HepG2 (cell line): Measurements from ENCODE around the gene ACBD3. TPM values are rescaled to one million over a fixed set of nuclear protein-coding genes. Genes with fewer than 3 reads are reported as not detected.

Experiments used
- ATAC-seq: fragments of 200-7000 bp; cut with Tn5 transposase; 3 replicates; pipeline ENCODE4 v1.9.1; 2020; ENCODE audit warnings: mild to moderate bottlenecking, moderate library complexity
- BruUV-seq: library from RNA; stranded (reverse); fragments of 400-500 nt; replicated peaks from 2 replicates; lab custom pipeline; 2021; lab: Mats Ljungman, UMichigan
- CTCF ChIA-PET: fragments of 300-600 bp; formaldehyde crosslinking; extraction: SDS; loops from one replicate; lab custom pipeline; 2021; ENCODE audit warnings: low total read pairs, inconsistent platforms, low intra/inter-chr PET ratio; lab: Yijun Ruan, JAX
- POLR2A ChIA-PET: fragments of 350-600 bp; sonication (Branson Sonifier 250); formaldehyde crosslinking; loops from one replicate; lab custom pipeline; 2020; ENCODE audit warnings: antibody characterized with exemption, inconsistent platforms; lab: Yijun Ruan, JAX
- DNase-seq: peaks from one replicate; pipeline ENCODE4 v3.0.0-alpha.2; 2015; ENCODE audit warnings: low spot score
- FAIRE-seq: peaks from 3 replicates; lab custom pipeline; 2011; peaks lifted over from hg19 to GRCh38; lab: Jason Lieb, UNC
- H2AFZ ChIP-seq: one replicate; pipeline ENCODE4 v1.6.1; 2011; ENCODE audit warnings: low read length, inconsistent platforms
- H3K27ac ChIP-seq: fragments of 300-600 bp; 3 replicates; pipeline ENCODE4 v1.8.0; 2011; ENCODE audit warnings: mixed run types, mild to moderate bottlenecking, mixed read lengths, low read length, inconsistent platforms; ENCODE audit not compliant: insufficient read depth; ENCODE audit errors: extremely low read length
- H3K27me3 ChIP-seq, 2 experiments: fragments of 200-600 bp in 1 of 2; 2 replicates in 1 of 2; 3 replicates in 1 of 2; pipeline versions ENCODE4 v1.6.0 to v1.8.0; 2011; ENCODE audit warnings: low read length in 2 of 2, mild to moderate bottlenecking in 2 of 2, moderate library complexity in 2 of 2, inconsistent platforms in 1 of 2; ENCODE audit not compliant: insufficient read depth in 2 of 2, control insufficient read depth in 1 of 2
- H3K36me3 ChIP-seq, 2 experiments: fragments of 200-600 bp in 1 of 2; replicated peaks in 1 of 2; 2 replicates in 1 of 2; 3 replicates in 1 of 2; pipeline versions ENCODE4 v1.5.1 to v1.8.0; 2011; ENCODE audit warnings: low read length in 2 of 2, inconsistent platforms in 1 of 2; ENCODE audit not compliant: insufficient read depth in 2 of 2, control insufficient read depth in 1 of 2
- H3K4me1 ChIP-seq: 2 replicates; pipeline ENCODE4 v1.5.1; 2012; ENCODE audit warnings: low read length, inconsistent platforms; ENCODE audit not compliant: insufficient read depth
- H3K4me2 ChIP-seq: 2 replicates; pipeline ENCODE4 v1.6.0; 2011; ENCODE audit warnings: low read depth, low read length, inconsistent platforms
- H3K4me3 ChIP-seq, 3 experiments: fragments of 200-600 bp in 1 of 3; sonication (generic), shearing (Covaris generic) in 1 of 3; replicated peaks in 1 of 3; 2 replicates each; pipeline ENCODE4 v1.5.1; 2011 to 2016; ENCODE audit warnings: low read length in 3 of 3, inconsistent platforms in 2 of 3, low read depth in 2 of 3, mild to moderate bottlenecking in 2 of 3, control low read depth in 1 of 3, mixed read lengths in 1 of 3; ENCODE audit not compliant: insufficient read depth in 1 of 3
- H3K79me2 ChIP-seq: one replicate; pipeline ENCODE4 v1.6.1; 2011; ENCODE audit warnings: low read length, inconsistent platforms; ENCODE audit not compliant: insufficient read depth
- H3K9ac ChIP-seq: 2 replicates; pipeline ENCODE4 v1.6.0; 2011; ENCODE audit warnings: mild to moderate bottlenecking, low read depth, low read length, inconsistent platforms; ENCODE audit not compliant: insufficient read depth
- H3K9me3 ChIP-seq: 2 replicates; pipeline ENCODE4 v1.5.1; 2012; ENCODE audit warnings: mild to moderate bottlenecking, low read length
- H4K20me1 ChIP-seq: 2 replicates; pipeline ENCODE4 v1.6.0; 2011; ENCODE audit warnings: inconsistent platforms, mild to moderate bottlenecking, low read length, moderate library complexity; ENCODE audit not compliant: insufficient read depth
- GABPA ChIP-seq, 2 experiments: IDR thresholded peaks; 2 replicates each; pipeline ENCODE4 v1.6.1; 2011 to 2016; ENCODE audit warnings: low read depth in 2 of 2, low read length in 1 of 2, missing biosample characterization in 1 of 2, missing genetic modification characterization in 1 of 2
- GATAD2A ChIP-seq: IDR thresholded peaks from 2 replicates; pipeline ENCODE4 v1.6.1; 2016
- KDM2A ChIP-seq: sonication (generic); formaldehyde crosslinking; IDR thresholded peaks from 2 replicates; pipeline ENCODE4 v1.4.0; 2020; ENCODE audit warnings: low read depth, missing genetic modification reagents, borderline replicate concordance
- MED1 ChIP-seq: sonication (generic); formaldehyde crosslinking; IDR thresholded peaks from 2 replicates; pipeline ENCODE4 v1.4.0; 2020; ENCODE audit warnings: missing genetic modification reagents
- NFAT5 ChIP-seq: sonication (generic); formaldehyde crosslinking; IDR thresholded peaks from 2 replicates; pipeline ENCODE4 v1.4.0; 2020; ENCODE audit warnings: missing genetic modification reagents
- PCBP1 ChIP-seq: fragments of 200-400 bp; formaldehyde crosslinking; IDR thresholded peaks from 2 replicates; pipeline ENCODE4 v1.6.1; 2017; ENCODE audit warnings: mild to moderate bottlenecking, low read depth, low read length, borderline replicate concordance
- PHB2 ChIP-seq: fragments of 450-650 bp; IDR thresholded peaks from 2 replicates; pipeline ENCODE4 v1.6.1; 2018; ENCODE audit not compliant: partially characterized antibody
- SMYD3 ChIP-seq: sonication (generic); formaldehyde crosslinking; IDR thresholded peaks from 2 replicates; pipeline ENCODE4 v1.8.1; 2023; ENCODE audit warnings: mild to moderate bottlenecking, missing genetic modification reagents
- TOPORS ChIP-seq: sonication (generic); formaldehyde crosslinking; IDR thresholded peaks from 2 replicates; pipeline ENCODE4 v1.8.0; 2023; ENCODE audit warnings: mild to moderate bottlenecking, missing genetic modification reagents
- ZBED4 ChIP-seq: sonication (generic); formaldehyde crosslinking; IDR thresholded peaks from 2 replicates; pipeline ENCODE4 v1.4.0; 2020; ENCODE audit warnings: missing genetic modification reagents, borderline replicate concordance
- ZNF44 ChIP-seq: sonication (generic); formaldehyde crosslinking; IDR thresholded peaks from 2 replicates; pipeline ENCODE4 v1.5.1; 2020; ENCODE audit warnings: mild to moderate bottlenecking, missing genetic modification reagents
- ZNF580 ChIP-seq: IDR thresholded peaks from 2 replicates; pipeline ENCODE4 v1.6.1; 2016; ENCODE audit warnings: low read depth, borderline replicate concordance
- ZNF629 ChIP-seq: sonication (generic); formaldehyde crosslinking; conservative IDR thresholded peaks from 2 replicates; pipeline ENCODE4 v1.5.0; 2020; ENCODE audit warnings: missing genetic modification reagents
- ZNF724P ChIP-seq: sonication (generic); formaldehyde crosslinking; IDR thresholded peaks from 2 replicates; pipeline ENCODE4 v1.8.0; 2022; ENCODE audit warnings: missing genetic modification reagents, borderline replicate concordance
- ZSCAN30 ChIP-seq: sonication (generic); formaldehyde crosslinking; IDR thresholded peaks from 2 replicates; pipeline ENCODE4 v1.5.0; 2020; ENCODE audit warnings: mild to moderate bottlenecking, missing genetic modification reagents
- WGBS: methylation state at CpG from one replicate; pipeline ENCODE4 v1.1.6; 2017; ENCODE audit warnings: low lambda C conversion rate; 5-methylcytosine and 5-hydroxymethylcytosine counted together
- in situ Hi-C: cut with HindIII; loops from 2 replicates; pipeline ENCODE4 v1.10.0; 2017; ENCODE audit warnings: low pct_unique_long_range_greater_than_20kb; ENCODE audit not compliant: extremely low pct_ligation_motif_present
- intact Hi-C: fragments of 100-400 bp; cut with micrococcal nuclease; formaldehyde crosslinking; loops from one replicate; pipeline ENCODE4 v1.10.0; 2022; ENCODE audit not compliant: unreplicated experiment
- polyA plus RNA-seq, 8 experiments: library from polyadenylated mRNA; depleted of rRNA in 3 of 8; stranded (reverse) in 7 of 8; unstranded in 1 of 8; fragments of >200 nt; fragmentation: Illumina TruSeq in 4 of 8; extraction: Trizol in 4 of 8; gene quantifications; 2 replicates each; pipeline versions ENCODE4 v1.2.1 to v1.2.3, GENCODE V29; 2011 to 2016; ENCODE audit warnings: low read depth in 4 of 8, missing spikeins in 1 of 8, mixed read lengths in 1 of 8; ENCODE audit not compliant: insufficient read depth in 1 of 8
- total RNA-seq, 5 experiments: library from RNA; depleted of rRNA; stranded (reverse); fragments of >200 nt; fragmentation: Illumina TruSeq; extraction: Trizol; gene quantifications; 2 replicates each; pipeline ENCODE4 v1.2.3, GENCODE V29; 2016; ENCODE audit warnings: low read depth in 1 of 5

Gene ACBD3
- total and polyA plus RNA-seq, 2 of the 13 experiments (the other 11 are each of a cell fraction or from before 2014, with no cell fraction given), result 24.3 to 39.3 TPM

GRCh38 chr1:226203240-226203639 is 16.7 kb upstream of the ACBD3 start:
- Histone ChIP-seq H3K4me3 (no peak overlapping the region), H2AFZ (no peak overlapping the region), H4K20me1 (no peaks in the 10 kb centered on the region), H3K4me2 (no peak overlapping the region), H3K9me3 (no peaks in the 10 kb centered on the region), H3K27me3 (peaks cover 0 to 12% of the 10 kb centered on the region in 2 experiments; a peak in 1 of 5 replicates), H3K4me1 (peaks cover 11% of the 10 kb centered on the region), H3K9ac (no peak overlapping the region), H3K27ac (no peak overlapping the region), H3K79me2 (no peaks in the 10 kb centered on the region), H3K36me3 (no peaks in the 10 kb centered on the region)
- no TSS peak for BruUV-seq
- 35% methylated on average over 1 of the region's 1 CpG for WGBS
- intact Hi-C loops, result loop anchor here (5.0 kb wide), 1 partner anchor 129 kb away; no protein-coding TSS in a partner anchor
- ATAC-seq (no peak), FAIRE-seq (no peak), DNase-seq (no peak)
- in situ Hi-C loops, result no loop called here
- ChIA-PET POLR2A (no interaction called here), CTCF (no interaction called here)
- TF ChIP-seq KDM2A (CRISPR knock-in tag) (no peak), GABPA (IDR thresholded peaks at IDR 0.05; ENCODE audit: low read depth, low read length) (no peak), GABPA (CRISPR knock-in tag; IDR thresholded peaks at IDR 0.05; ENCODE audit: low read depth) (no peak), ZSCAN30 (CRISPR knock-in tag) (no peak), GATAD2A (CRISPR knock-in tag) (no peak), ZNF44 (no peak), SMYD3 (CRISPR knock-in tag) (no peak), ZNF629 (CRISPR knock-in tag) (no peak), PCBP1 (no peak), ZNF724P (CRISPR knock-in tag) (no peak), MED1 (no peak), NFAT5 (CRISPR knock-in tag) (no peak), ZBED4 (no peak), PHB2 (no peak), TOPORS (no peak), ZNF580 (CRISPR knock-in tag) (no peak)
